K562 (cell line): Measurements from ENCODE around the gene AKAP6. TPM values are rescaled to one million over a fixed set of nuclear protein-coding genes. Genes with fewer than 3 reads are reported as not detected.

Experiments used
- ATAC-seq: fragments of 200-7000 bp; cut with Tn5 transposase; 3 replicates; pipeline ENCODE4 v1.9.1; 2020; ENCODE audit warnings: moderate library complexity
- BruUV-seq: library from RNA; stranded (reverse); fragments of 400-500 nt; replicated peaks from 2 replicates; lab custom pipeline; 2021; lab: Mats Ljungman, UMichigan
- CTCF ChIA-PET: fragments of 300-600 bp; formaldehyde crosslinking; extraction: SDS; loops from one replicate; lab custom pipeline; 2021; ENCODE audit warnings: low intra/inter-chr PET ratio; lab: Yijun Ruan, JAX
- POLR2A ChIA-PET: fragments of 300-600, 350-650 bp; sonication (Branson Sonifier 250); formaldehyde crosslinking; extraction: SDS; loops from one replicate; lab custom pipeline; 2021; ENCODE audit warnings: antibody characterized with exemption, inconsistent platforms; lab: Yijun Ruan, JAX
- DNase-seq, 4 experiments: peaks; one replicate each; pipeline versions ENCODE4 v3.0.0 to v3.0.0-alpha.2; 2011 to 2018; ENCODE audit warnings: low spot score in 3 of 4, mixed read lengths in 3 of 4; ENCODE audit errors: extremely low read depth in 1 of 4
- FAIRE-seq: peaks from 2 replicates; lab custom pipeline; 2011; peaks lifted over from hg19 to GRCh38; lab: Jason Lieb, UNC
- H2AFZ ChIP-seq: 2 replicates; pipeline ENCODE4 v1.6.0; 2011; ENCODE audit warnings: low read depth, low read length, control low read depth, inconsistent platforms
- H3K27ac ChIP-seq: fragments of 200-600 bp; 3 replicates; pipeline ENCODE4 v1.8.0; 2011; ENCODE audit warnings: low read depth, mild to moderate bottlenecking, control low read depth, inconsistent platforms, low read length, moderate library complexity, mixed read lengths; ENCODE audit errors: extremely low read depth
- H3K27me3 ChIP-seq, 2 experiments: fragments of 300-600 bp in 1 of 2; 2 replicates in 1 of 2; 3 replicates in 1 of 2; pipeline versions ENCODE4 v1.6.0 to v1.8.0; 2011; ENCODE audit warnings: inconsistent platforms in 2 of 2, low read length in 2 of 2, mild to moderate bottlenecking in 1 of 2, mixed read lengths in 1 of 2, moderate library complexity in 1 of 2; ENCODE audit not compliant: control insufficient read depth in 2 of 2, insufficient read depth in 2 of 2
- H3K36me3 ChIP-seq: fragments of 300-600 bp; 3 replicates; pipeline ENCODE4 v1.8.0; 2011; ENCODE audit warnings: mild to moderate bottlenecking, low read length, inconsistent platforms; ENCODE audit not compliant: control insufficient read depth, insufficient read depth
- H3K4me1 ChIP-seq, 2 experiments: fragments of 200-600 bp in 1 of 2; replicated peaks in 1 of 2; 2 replicates in 1 of 2; 3 replicates in 1 of 2; pipeline versions ENCODE4 v1.5.1 to v1.8.0; 2011; ENCODE audit warnings: inconsistent platforms in 2 of 2, low read length in 2 of 2, mild to moderate bottlenecking in 1 of 2, mixed read lengths in 1 of 2, moderate library complexity in 1 of 2; ENCODE audit not compliant: control insufficient read depth in 2 of 2, insufficient read depth in 2 of 2
- H3K4me2 ChIP-seq: 2 replicates; pipeline ENCODE4 v1.6.1; 2011; ENCODE audit warnings: low read length, control low read depth, inconsistent platforms, mixed read lengths; ENCODE audit not compliant: insufficient read depth
- H3K4me3 ChIP-seq: fragments of 200-600 bp; sonication (generic), shearing (Covaris generic); 2 replicates; pipeline ENCODE4 v1.5.1; 2016; ENCODE audit warnings: control low read depth, inconsistent platforms
- H3K79me2 ChIP-seq: fragments of 200-600 bp; 3 replicates; pipeline ENCODE4 v1.8.0; 2011; ENCODE audit warnings: low read length, inconsistent platforms; ENCODE audit not compliant: control insufficient read depth, insufficient read depth
- H3K9ac ChIP-seq, 2 experiments: 2 replicates each; pipeline versions ENCODE4 v1.6.0 to v1.6.1; 2011; ENCODE audit warnings: low read depth in 2 of 2, low read length in 2 of 2, control low read depth in 1 of 2, inconsistent platforms in 1 of 2, mild to moderate bottlenecking in 1 of 2, mixed read lengths in 1 of 2; ENCODE audit not compliant: insufficient read depth in 1 of 2
- H3K9me1 ChIP-seq: one replicate; pipeline ENCODE4 v1.6.0; 2011; ENCODE audit warnings: inconsistent platforms, mild to moderate bottlenecking, low read length, moderate library complexity; ENCODE audit not compliant: control insufficient read depth, insufficient read depth
- H3K9me3 ChIP-seq: replicated peaks from 2 replicates; pipeline ENCODE4 v1.5.1; 2011; ENCODE audit warnings: low read depth, low read length, inconsistent platforms; ENCODE audit not compliant: control insufficient read depth, insufficient read depth
- H4K20me1 ChIP-seq: replicated peaks from 2 replicates; pipeline ENCODE4 v1.6.1; 2011; ENCODE audit warnings: low read length, inconsistent platforms, mixed read lengths; ENCODE audit not compliant: control insufficient read depth, insufficient read depth
- C11orf30 ChIP-seq: fragments of 450-650 bp; IDR thresholded peaks from 2 replicates; pipeline ENCODE4 v1.6.1; 2016; ENCODE audit warnings: low read depth, mild to moderate bottlenecking
- CEBPB ChIP-seq: fragments of 450-650 bp; IDR thresholded peaks from 2 replicates; pipeline ENCODE4 v1.6.1; 2016; ENCODE audit warnings: missing genetic modification characterization, missing compliant biosample characterization
- HNRNPUL1 ChIP-seq: fragments of 200-400 bp; formaldehyde crosslinking; IDR thresholded peaks from 2 replicates; pipeline ENCODE4 v1.6.1; 2017; ENCODE audit warnings: low read length
- NCOA2 ChIP-seq, 2 experiments: fragments of 450-650 bp; IDR thresholded peaks; 2 replicates each; pipeline ENCODE4 v1.6.1; 2018; ENCODE audit warnings: mild to moderate bottlenecking in 2 of 2, moderate library complexity in 1 of 2; ENCODE audit not compliant: partially characterized antibody in 2 of 2
- ZNF316 ChIP-seq: fragments of 450-650 bp; IDR thresholded peaks from 2 replicates; pipeline ENCODE4 v1.6.1; 2016
- WGBS: fragments of 100-300 bp; shearing (Covaris generic); methylation state at CpG from one replicate; pipeline ENCODE4 v1.1.6; 2016; ENCODE audit warnings: low coverage, mixed read lengths; ENCODE audit not compliant: insufficient coverage; ENCODE audit errors: missing lambda C conversion rate; 5-methylcytosine and 5-hydroxymethylcytosine counted together
- in situ Hi-C: fragments of 300-500 bp; cut with MboI; formaldehyde crosslinking; loops from 4 replicates; pipeline ENCODE4 v1.15.0; 2018; ENCODE audit warnings: inconsistent platforms, mixed read lengths
- intact Hi-C: fragments of 100-400 bp; cut with micrococcal nuclease; formaldehyde crosslinking; loops from 2 replicates; pipeline ENCODE4 v1.14.2; 2022
- polyA plus RNA-seq, 8 experiments: library from polyadenylated mRNA; depleted of rRNA in 4 of 8; stranded (reverse) in 5 of 8; unstranded in 3 of 8; fragments of >200 nt; fragmentation: Nextera tagmentation in 2 of 8; fragmentation: Illumina TruSeq in 1 of 8; extraction: Ambion mirVana in 2 of 8; extraction: Trizol in 1 of 8; gene quantifications; 2 replicates each; pipeline versions ENCODE4 v1.2.1 to v1.2.3, GENCODE V29; 2011 to 2014; ENCODE audit warnings: inconsistent platforms in 1 of 8, missing spikeins in 1 of 8
- total RNA-seq, 7 experiments: library from RNA; depleted of rRNA in 6 of 7; stranded (reverse); fragments of >200 nt in 6 of 7; fragmentation: Illumina TruSeq in 2 of 7; extraction: Trizol in 2 of 7; gene quantifications; 2 replicates each; pipeline versions ENCODE4 v1.2.1 to v1.2.3, GENCODE V29; 2011 to 2021; ENCODE audit warnings: low replicate concordance in 1 of 7

Gene AKAP6
- total and polyA plus RNA-seq, 9 of the 15 experiments (the other 6 are each of a cell fraction or from before 2014, with no cell fraction given): 0.03 to 1.7 (median 0.48) TPM

- Histone ChIP-seq H3K4me2 (no peak overlapping the region), H3K27ac (no peak overlapping the region), H3K79me2 (no peaks in the 10 kb centered on the region), H3K9ac (no peak overlapping the region), H3K36me3 (no peaks in the 10 kb centered on the region), H4K20me1 (no peaks in the 10 kb centered on the region), H3K27me3 (no peaks in the 10 kb centered on the region), H3K9me1 (no peaks in the 10 kb centered on the region), H3K9me3 (no peaks in the 10 kb centered on the region), H3K4me1 (peaks cover 0 to 33% of the 10 kb centered on the region in 2 experiments; a peak in 3 of 5 replicates), H2AFZ (0 out of 2 replicates have a peak overlapping the region, but pooled peaks have one; percentile 28), H3K4me3 (no peak overlapping the region)
- no peak for ATAC-seq
- intact Hi-C loops: loop anchor here (10.0 kb wide), 1 partner anchor 52 kb away; no protein-coding TSS in a partner anchor
- in situ Hi-C loops: no loop called here
- POLR2A ChIA-PET: interaction anchor here (0.7 to 1.2 kb wide), 2 partner anchors 12 to 254 kb away, joined by 3 read pairs; no protein-coding TSS in a partner anchor
- peak; percentile 43 for TF ChIP-seq C11orf30
- peak; percentile 54 for TF ChIP-seq ZNF316
- TF ChIP-seq CEBPB (tag): peak; percentile 32; the same call in 1 of the 2 replicates
- TF ChIP-seq NCOA2 (IDR thresholded peaks at IDR 0.05; ENCODE audit: partially characterized antibody in 2 of 2): no peak
- TF ChIP-seq HNRNPUL1: no peak
- CTCF ChIA-PET: no interaction called here
- no peak for FAIRE-seq
- no TSS peak for BruUV-seq
- WGBS: 27% methylated on average over 2 of the region's 2 CpGs
- DNase-seq: no peak
Measured at GRCh38 chr14:32332415-32333316, 3.6 kb downstream of the AKAP6 start.
